Endodermal cell (in vitro differentiated cells): ENCODE data around the gene SERPINF2. TPM values are rescaled to one million over a fixed set of nuclear protein-coding genes. Genes with fewer than 3 reads are reported as not detected.

Experiments used
- DNase-seq: peaks from one replicate; pipeline ENCODE4 v3.0.0-alpha.2; 2017
- H3K27ac ChIP-seq: 2 replicates; pipeline ENCODE4 v1.5.1; 2013; ENCODE audit warnings: mild to moderate bottlenecking, low read depth, low read length, moderate library complexity
- H3K27me3 ChIP-seq: 2 replicates; pipeline ENCODE4 v1.6.1; 2013; ENCODE audit warnings: mild to moderate bottlenecking, low read length, moderate library complexity; ENCODE audit not compliant: insufficient read depth, control insufficient read depth, poor library complexity, severe bottlenecking
- H3K36me3 ChIP-seq: 2 replicates; pipeline ENCODE4 v1.7.0; 2013; ENCODE audit warnings: mild to moderate bottlenecking, low read length, moderate library complexity; ENCODE audit not compliant: control insufficient read depth, insufficient read depth
- H3K4me1 ChIP-seq: one replicate; pipeline ENCODE4 v1.7.0; 2013; ENCODE audit warnings: low read length; ENCODE audit not compliant: control insufficient read depth, insufficient read depth
- H3K4me3 ChIP-seq: 2 replicates; pipeline ENCODE4 v1.5.1; 2013; ENCODE audit warnings: mild to moderate bottlenecking, low read length, moderate library complexity
- H3K9ac ChIP-seq: 2 replicates; pipeline ENCODE4 v1.6.1; 2013; ENCODE audit warnings: mild to moderate bottlenecking, low read length, moderate library complexity; ENCODE audit not compliant: poor library complexity, severe bottlenecking; ENCODE audit errors: extremely low read depth
- H3K9me3 ChIP-seq: 2 replicates; pipeline ENCODE4 v1.6.1; 2013; ENCODE audit warnings: mild to moderate bottlenecking, low read length, moderate library complexity; ENCODE audit not compliant: control insufficient read depth
- H3K27ac Mint-ChIP-seq: 2 replicates; pipeline ENCODE4 v1.8.0; 2020; ENCODE audit warnings: mixed read lengths
- H3K27me3 Mint-ChIP-seq: 2 replicates; pipeline ENCODE4 v1.8.0; 2021; ENCODE audit warnings: mild to moderate bottlenecking, mixed read lengths; ENCODE audit not compliant: insufficient read depth
- H3K36me3 Mint-ChIP-seq: 2 replicates; pipeline ENCODE4 v1.8.0; 2020; ENCODE audit warnings: low read depth, mixed read lengths
- H3K4me1 Mint-ChIP-seq: 2 replicates; pipeline ENCODE4 v1.8.0; 2020; ENCODE audit warnings: mixed read lengths
- H3K4me3 Mint-ChIP-seq: 2 replicates; pipeline ENCODE4 v1.8.0; 2020; ENCODE audit warnings: mild to moderate bottlenecking, moderate library complexity, mixed read lengths
- H3K9me3 Mint-ChIP-seq: 2 replicates; pipeline ENCODE4 v1.8.0; 2020; ENCODE audit warnings: mild to moderate bottlenecking, mixed read lengths
- WGBS, 2 experiments: methylation state at CpG; one replicate each; pipeline versions ENCODE4 v1.1.5 to v1.1.7; 2013; ENCODE audit warnings: missing lambda C conversion rate in 2 of 2, mixed read lengths in 1 of 2; ENCODE audit not compliant: insufficient coverage in 1 of 2, insufficient read length in 1 of 2; 5-methylcytosine and 5-hydroxymethylcytosine counted together
- total RNA-seq, 2 donors: library from RNA; stranded (reverse); fragmentation: NEBNext Ultra II Directional in 1 of 2; extraction: Animal tissue kit (Norgen Biotek cat#: 25700) in 1 of 2; gene quantifications; 2 replicates in 1 of 2; 3 replicates in 1 of 2; pipeline ENCODE4 v1.2.1, GENCODE V29; 2021
- TF ChIP-seq, protein P1 (sequence below): fragments of 200-600 bp; sonication (generic); conservative IDR thresholded peaks from 2 replicates; pipeline ENCODE4 v1.5.0; 2021; ENCODE audit warnings: antibody characterized with exemption, mild to moderate bottlenecking

Gene SERPINF2
- total RNA-seq, 2 donors from 2014 or later: 0.86 to 1.8 TPM

DNA sequence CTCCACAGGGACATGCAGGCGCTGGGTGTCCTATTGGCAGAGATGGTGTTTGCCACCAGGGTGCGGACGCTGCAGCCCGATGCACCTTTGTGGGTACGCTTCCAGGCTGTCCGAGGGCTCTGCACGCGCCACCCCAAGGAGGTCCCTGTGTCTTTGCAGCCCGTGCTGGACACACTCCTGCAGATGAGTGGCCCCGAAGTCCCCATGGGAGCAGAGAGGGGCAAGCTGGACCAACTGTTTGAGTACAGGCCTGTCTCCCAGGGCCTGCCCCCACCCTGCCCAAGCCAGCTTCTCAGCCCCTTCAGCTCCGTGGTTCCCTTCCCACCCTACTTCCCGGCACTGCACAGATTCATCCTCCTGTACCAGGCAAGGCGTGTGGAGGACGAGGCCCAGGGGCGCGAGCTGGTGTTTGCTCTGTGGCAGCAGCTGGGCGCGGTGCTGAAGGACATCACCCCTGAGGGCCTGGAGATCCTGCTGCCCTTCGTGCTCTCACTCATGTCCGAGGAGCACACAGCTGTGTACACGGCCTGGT is 15.3 kb upstream of the SERPINF2 start:
- no peaks in the 10 kb centered on the region for H3K27me3 ChIP-seq
- H3K4me1 ChIP-seq: no peaks in the 10 kb centered on the region
- H3K9me3 ChIP-seq: no peaks in the 10 kb centered on the region
- no peaks in the 10 kb centered on the region for H3K9me3 Mint-ChIP-seq
- H3K27ac Mint-ChIP-seq: no peak overlapping the region
- H3K27me3 Mint-ChIP-seq: no peaks in the 10 kb centered on the region
- no peak overlapping the region for H3K4me3 Mint-ChIP-seq
- no peak overlapping the region for H3K4me3 ChIP-seq
- 93 to 95% methylated on average over 17 to 21 of the region's 21 CpGs for WGBS, 2 experiments
- DNase-seq: no peak
- H3K36me3 ChIP-seq: no peaks in the 10 kb centered on the region
- H3K36me3 Mint-ChIP-seq: peaks cover 15% of the 10 kb centered on the region
- no peak overlapping the region for H3K9ac ChIP-seq
- TF ChIP-seq, protein P1, sequence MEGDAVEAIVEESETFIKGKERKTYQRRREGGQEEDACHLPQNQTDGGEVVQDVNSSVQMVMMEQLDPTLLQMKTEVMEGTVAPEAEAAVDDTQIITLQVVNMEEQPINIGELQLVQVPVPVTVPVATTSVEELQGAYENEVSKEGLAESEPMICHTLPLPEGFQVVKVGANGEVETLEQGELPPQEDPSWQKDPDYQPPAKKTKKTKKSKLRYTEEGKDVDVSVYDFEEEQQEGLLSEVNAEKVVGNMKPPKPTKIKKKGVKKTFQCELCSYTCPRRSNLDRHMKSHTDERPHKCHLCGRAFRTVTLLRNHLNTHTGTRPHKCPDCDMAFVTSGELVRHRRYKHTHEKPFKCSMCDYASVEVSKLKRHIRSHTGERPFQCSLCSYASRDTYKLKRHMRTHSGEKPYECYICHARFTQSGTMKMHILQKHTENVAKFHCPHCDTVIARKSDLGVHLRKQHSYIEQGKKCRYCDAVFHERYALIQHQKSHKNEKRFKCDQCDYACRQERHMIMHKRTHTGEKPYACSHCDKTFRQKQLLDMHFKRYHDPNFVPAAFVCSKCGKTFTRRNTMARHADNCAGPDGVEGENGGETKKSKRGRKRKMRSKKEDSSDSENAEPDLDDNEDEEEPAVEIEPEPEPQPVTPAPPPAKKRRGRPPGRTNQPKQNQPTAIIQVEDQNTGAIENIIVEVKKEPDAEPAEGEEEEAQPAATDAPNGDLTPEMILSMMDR: no peak
- no peak overlapping the region for H3K27ac ChIP-seq
- H3K4me1 Mint-ChIP-seq: no peaks in the 10 kb centered on the region

- no peak overlapping the region for H3K27ac Mint-ChIP-seq
- 93 to 97% methylated on average over 13 to 28 of the region's 28 CpGs for WGBS, 2 experiments
- H3K9me3 Mint-ChIP-seq: no peaks in the 10 kb centered on the region
- H3K27me3 ChIP-seq: no peaks in the 10 kb centered on the region
- no peak overlapping the region for H3K9ac ChIP-seq
- no peaks in the 10 kb centered on the region for H3K4me1 ChIP-seq
- no peak overlapping the region for H3K27ac ChIP-seq
- no peak overlapping the region for H3K4me3 Mint-ChIP-seq
- no peaks in the 10 kb centered on the region for H3K9me3 ChIP-seq
- H3K4me1 Mint-ChIP-seq: no peaks in the 10 kb centered on the region
- H3K36me3 Mint-ChIP-seq: peaks cover 15% of the 10 kb centered on the region
- H3K27me3 Mint-ChIP-seq: no peaks in the 10 kb centered on the region
- no peaks in the 10 kb centered on the region for H3K36me3 ChIP-seq
- no peak overlapping the region for H3K4me3 ChIP-seq
- TF ChIP-seq, protein P1: no peak
- DNase-seq: peak; percentile 45
Measured at GRCh38 chr17:1727876-1728630, 14.6 kb upstream of the SERPINF2 start.

DNA sequence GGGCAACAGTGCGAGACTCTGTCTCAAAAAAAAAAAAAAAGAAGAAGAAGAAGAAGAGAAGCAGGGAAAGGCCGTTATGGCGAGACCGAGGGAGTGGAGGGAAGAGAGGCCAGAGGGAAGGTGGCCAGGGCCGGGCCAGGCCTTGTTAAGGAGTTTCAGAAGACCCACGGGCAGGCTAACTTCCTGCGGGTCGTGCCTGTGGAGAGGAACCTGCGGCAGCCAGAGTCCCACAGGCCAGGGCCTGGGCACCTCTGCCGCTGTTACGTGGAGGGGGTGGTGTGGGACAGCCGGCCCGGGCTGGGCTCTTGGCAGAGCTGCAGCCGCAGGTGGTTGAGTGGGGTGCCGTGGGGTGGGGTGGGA is 12.7 kb upstream of the SERPINF2 start:
- Histone ChIP-seq H3K27ac (no peak overlapping the region), H3K4me1 (no peaks in the 10 kb centered on the region), H3K9me3 (no peaks in the 10 kb centered on the region), H3K36me3 (no peaks in the 10 kb centered on the region), H3K9ac (no peak overlapping the region), H3K4me3 (no peak overlapping the region), H3K27me3 (no peaks in the 10 kb centered on the region)
- H3K9me3 Mint-ChIP-seq: no peaks in the 10 kb centered on the region
- no peak overlapping the region for H3K27ac Mint-ChIP-seq
- DNase-seq: no peak
- TF ChIP-seq, protein P1: no peak
- no peak overlapping the region for H3K4me3 Mint-ChIP-seq
- 87 to 94% methylated on average over 6 to 15 of the region's 15 CpGs for WGBS, 2 experiments
- H3K27me3 Mint-ChIP-seq: no peaks in the 10 kb centered on the region
- peaks cover 17% of the 10 kb centered on the region for H3K36me3 Mint-ChIP-seq
- H3K4me1 Mint-ChIP-seq: no peaks in the 10 kb centered on the region
